IMR-90 (cell line): ENCODE measurements around the gene RNU6-1. TPM values are rescaled to one million over a fixed set of nuclear protein-coding genes. Genes with fewer than 3 reads are reported as not detected.

Source experiments
- ATAC-seq: fragments of 200-7000 bp; cut with Tn5 transposase; 2 replicates; pipeline ENCODE4 v1.9.1; 2020; ENCODE audit warnings: low read depth, mild to moderate bottlenecking, moderate library complexity
- BruUV-seq: library from RNA; stranded (reverse); fragments of 400-500 nt; replicated peaks from 2 replicates; lab custom pipeline; 2021; lab: Mats Ljungman, UMichigan
- CTCF ChIA-PET: fragments of 300-600 bp; formaldehyde crosslinking; extraction: SDS; loops from one replicate; lab custom pipeline; 2021; ENCODE audit warnings: antibody characterized with exemption; lab: Yijun Ruan, JAX
- POLR2A ChIA-PET: fragments of 300-600 bp; sonication (Branson Sonifier 250); formaldehyde crosslinking; loops from one replicate; lab custom pipeline; 2022; ENCODE audit warnings: antibody characterized with exemption; ENCODE audit not compliant: unreplicated experiment; lab: Charles Lee
- DNase-seq: peaks from one replicate; pipeline ENCODE4 v3.0.0; 2013
- H2AFZ ChIP-seq: replicated peaks from 2 replicates; pipeline ENCODE3; 2013; ENCODE audit warnings: low read length, mild to moderate bottlenecking; ENCODE audit not compliant: poor library complexity
- H2AK5ac ChIP-seq: 2 replicates; pipeline ENCODE4 v1.6.1; 2013; ENCODE audit warnings: low read depth, low read length, inconsistent platforms
- H2AK9ac ChIP-seq: replicated peaks from 2 replicates; pipeline ENCODE3; 2013; ENCODE audit warnings: mild to moderate bottlenecking, low read depth, low read length, moderate library complexity; ENCODE audit not compliant: poor library complexity
- H2BK120ac ChIP-seq: 2 replicates; pipeline ENCODE4 v1.6.1; 2013; ENCODE audit warnings: low read depth, low read length, inconsistent platforms
- H2BK15ac ChIP-seq: 3 replicates; pipeline ENCODE4 v1.6.1; 2013; ENCODE audit warnings: low read depth, low read length, inconsistent platforms
- H2BK20ac ChIP-seq: 2 replicates; pipeline ENCODE4 v1.6.1; 2013; ENCODE audit warnings: low read depth, mild to moderate bottlenecking, inconsistent platforms, low read length, moderate library complexity
- H2BK5ac ChIP-seq: 2 replicates; pipeline ENCODE4 v1.6.1; 2013; ENCODE audit warnings: mild to moderate bottlenecking, low read depth, low read length, inconsistent platforms; ENCODE audit not compliant: poor library complexity, severe bottlenecking
- H3K14ac ChIP-seq: replicated peaks from 2 replicates; pipeline ENCODE4 v1.6.1; 2013; ENCODE audit warnings: low read depth, low read length, inconsistent platforms
- H3K18ac ChIP-seq: 2 replicates; pipeline ENCODE4 v1.6.1; 2013; ENCODE audit warnings: low read depth, low read length, control low read depth
- H3K23ac ChIP-seq: 2 replicates; pipeline ENCODE4 v1.6.1; 2013; ENCODE audit warnings: low read depth, low read length, inconsistent platforms
- H3K27ac ChIP-seq: 2 replicates; pipeline ENCODE4 v1.5.1; 2013; ENCODE audit warnings: mild to moderate bottlenecking, control low read depth, low read length; ENCODE audit not compliant: insufficient read depth
- H3K27me3 ChIP-seq: 2 replicates; pipeline ENCODE4 v1.6.1; 2013; ENCODE audit warnings: low read length; ENCODE audit not compliant: control insufficient read depth, insufficient read depth
- H3K36me3 ChIP-seq: 2 replicates; pipeline ENCODE4 v1.6.1; 2013; ENCODE audit warnings: low read length, mixed read lengths; ENCODE audit not compliant: control insufficient read depth, insufficient read depth
- H3K4ac ChIP-seq: 2 replicates; pipeline ENCODE4 v1.6.1; 2013; ENCODE audit warnings: low read depth, low read length, inconsistent platforms
- H3K4me1 ChIP-seq: 2 replicates; pipeline ENCODE4 v1.6.1; 2013; ENCODE audit warnings: low read length, mixed read lengths; ENCODE audit not compliant: control insufficient read depth, insufficient read depth
- H3K4me2 ChIP-seq: 2 replicates; pipeline ENCODE4 v1.6.1; 2013; ENCODE audit warnings: low read depth, mild to moderate bottlenecking, control low read depth, low read length, moderate library complexity
- H3K4me3 ChIP-seq: 2 replicates; pipeline ENCODE4 v1.5.1; 2013; ENCODE audit warnings: low read depth, mild to moderate bottlenecking, control low read depth, low read length, moderate library complexity; ENCODE audit not compliant: insufficient read depth
- H3K56ac ChIP-seq: 2 replicates; pipeline ENCODE4 v1.6.1; 2013; ENCODE audit warnings: low read length, inconsistent platforms; ENCODE audit not compliant: insufficient read depth; ENCODE audit errors: extremely low read depth
- H3K79me1 ChIP-seq, 2 experiments: 2 replicates each; pipeline ENCODE4 v1.6.1; 2013; ENCODE audit warnings: low read length in 2 of 2, inconsistent platforms in 1 of 2, low read depth in 1 of 2
- H3K9ac ChIP-seq: 2 replicates; pipeline ENCODE4 v1.6.1; 2013; ENCODE audit warnings: low read depth, low read length, control low read depth
- H3K9me1 ChIP-seq: 2 replicates; pipeline ENCODE4 v1.6.1; 2013; ENCODE audit warnings: low read length, inconsistent platforms; ENCODE audit not compliant: insufficient read depth
- H3K9me3 ChIP-seq: 2 replicates; pipeline ENCODE4 v1.6.1; 2013; ENCODE audit warnings: low read length; ENCODE audit not compliant: control insufficient read depth, insufficient read depth
- H4K20me1 ChIP-seq: 2 replicates; pipeline ENCODE4 v1.6.1; 2013; ENCODE audit warnings: low read length, inconsistent platforms; ENCODE audit not compliant: insufficient read depth
- H4K5ac ChIP-seq: 2 replicates; pipeline ENCODE4 v1.6.1; 2013; ENCODE audit warnings: mild to moderate bottlenecking, low read depth, low read length, control low read depth
- H4K8ac ChIP-seq, 2 experiments: 2 replicates each; pipeline ENCODE4 v1.6.1; 2013; ENCODE audit warnings: low read depth in 2 of 2, low read length in 2 of 2, control low read depth in 1 of 2, inconsistent platforms in 1 of 2
- H4K91ac ChIP-seq: 2 replicates; pipeline ENCODE4 v1.6.1; 2013; ENCODE audit warnings: low read depth, low read length, inconsistent platforms; ENCODE audit not compliant: insufficient read depth
- BHLHE40 ChIP-seq: fragments of 150-350 bp; IDR thresholded peaks from 2 replicates; pipeline ENCODE4 v1.6.1; 2016; ENCODE audit warnings: mild to moderate bottlenecking, low read depth, low read length
- CEBPB ChIP-seq: IDR thresholded peaks from 2 replicates; pipeline ENCODE4 v1.6.1; 2012; ENCODE audit warnings: low read depth, low read length, improper control_type of control experiment
- CTCF ChIP-seq: conservative IDR thresholded peaks from 2 replicates; pipeline ENCODE4 v1.5.1; 2012; ENCODE audit warnings: mild to moderate bottlenecking, low read depth, low read length, improper control_type of control experiment
- FOS ChIP-seq: fragments of 150-350 bp; IDR thresholded peaks from 2 replicates; pipeline ENCODE4 v1.6.1; 2016; ENCODE audit warnings: low read depth, low read length
- MAFK ChIP-seq: IDR thresholded peaks from 2 replicates; pipeline ENCODE4 v1.6.1; 2012; ENCODE audit warnings: low read depth, low read length, improper control_type of control experiment
- MAZ ChIP-seq: IDR thresholded peaks from 2 replicates; pipeline ENCODE4 v1.6.1; 2012; ENCODE audit warnings: low read depth, mild to moderate bottlenecking, low read length, improper control_type of control experiment, moderate library complexity, borderline replicate concordance
- NFE2L2 ChIP-seq: fragments of 150-350 bp; IDR thresholded peaks from 2 replicates; pipeline ENCODE4 v1.6.1; 2016; ENCODE audit warnings: low read depth, mild to moderate bottlenecking, low read length
- POLR2A ChIP-seq: IDR thresholded peaks from 2 replicates; pipeline ENCODE4 v1.6.1; 2012; ENCODE audit warnings: mild to moderate bottlenecking, low read depth, low read length
- RAD21 ChIP-seq: IDR thresholded peaks from 2 replicates; pipeline ENCODE4 v1.6.1; 2012; ENCODE audit warnings: low read length, improper control_type of control experiment
- RCOR1 ChIP-seq: IDR thresholded peaks from 2 replicates; pipeline ENCODE4 v1.6.1; 2012; ENCODE audit warnings: mild to moderate bottlenecking, low read length, improper control_type of control experiment; ENCODE audit not compliant: insufficient replicate concordance
- SMC3 ChIP-seq: fragments of 150-350 bp; IDR thresholded peaks from 2 replicates; pipeline ENCODE4 v1.6.1; 2016; ENCODE audit warnings: low read depth, mild to moderate bottlenecking, antibody characterized with exemption, low read length, moderate library complexity
- WGBS, 2 experiments: methylation state at CpG; one replicate each; pipeline versions ENCODE4 v1.1.5 to v1.1.7; 2013; ENCODE audit warnings: missing lambda C conversion rate in 2 of 2; ENCODE audit not compliant: insufficient read length in 1 of 2; ENCODE audit errors: extremely low coverage in 2 of 2; 5-methylcytosine and 5-hydroxymethylcytosine counted together
- dilution Hi-C: fragments of 300-500 bp; cut with HindIII; formaldehyde crosslinking; loops from one replicate; pipeline ENCODE4 v1.14.3; 2018; ENCODE audit warnings: low sequenced_read_pairs; ENCODE audit not compliant: unreplicated experiment
- in situ Hi-C: fragments of 300-500 bp; cut with MboI; formaldehyde crosslinking; loops from 3 replicates; pipeline ENCODE4 v1.14.3; 2019; ENCODE audit warnings: low sequenced_read_pairs, inconsistent platforms, mixed read lengths
- intact Hi-C: fragments of 100-400 bp; cut with micrococcal nuclease; formaldehyde crosslinking; loops from 2 replicates; pipeline ENCODE4 v1.10.0; 2022
- polyA plus RNA-seq, 3 experiments: library from polyadenylated mRNA; depleted of rRNA; stranded (reverse); fragments of >200 nt; gene quantifications; 2 replicates each; pipeline ENCODE4 v1.2.3, GENCODE V29; 2012; ENCODE audit warnings: low replicate concordance in 1 of 3
- total RNA-seq: library from RNA; depleted of rRNA; stranded (reverse); fragments of >200 nt; gene quantifications from 2 replicates; pipeline ENCODE4 v1.2.3, GENCODE V29; 2012

RNU6-1 gene
- total and polyA plus RNA-seq, 2 of the 4 experiments (the other 2 are of a cell fraction), result not detected

- Histone ChIP-seq H2BK20ac (no peak overlapping the region), H3K36me3 (no peaks in the 10 kb centered on the region), H3K9me1 (no peaks in the 10 kb centered on the region), H3K4me2 (no peak overlapping the region), H4K5ac (no peak overlapping the region), H2BK120ac (no peak overlapping the region), H4K20me1 (no peaks in the 10 kb centered on the region), H2AFZ (no peak overlapping the region), H3K9me3 (peaks cover 3% of the 10 kb centered on the region; the same call in 1 of the 2 replicates), H3K56ac (no peak overlapping the region), H2AK5ac (no peak overlapping the region), H3K23ac (no peak overlapping the region), H3K27me3 (peaks cover 29% of the 10 kb centered on the region), H3K4me3 (no peak overlapping the region), H2AK9ac (no peak overlapping the region), H3K18ac (no peak overlapping the region), H4K8ac (no peak overlapping the region), H3K4me1 (no peaks in the 10 kb centered on the region), H3K9ac (no peak overlapping the region), H3K27ac (no peak overlapping the region), H4K91ac (no peak overlapping the region), H3K14ac (no peak overlapping the region), H3K4ac (no peak overlapping the region), H3K79me1 (no peaks in the 10 kb centered on the region; a peak in 1 of 4 replicates), H2BK15ac (no peak overlapping the region), H2BK5ac (no peak overlapping the region)
- TF ChIP-seq POLR2A (no peak), MAZ (no peak), RCOR1 (no peak), SMC3 (no peak), BHLHE40 (no peak), MAFK (no peak), FOS (no peak), NFE2L2 (no peak), RAD21 (no peak), CEBPB (no peak), CTCF (no peak)
- ChIA-PET POLR2A (no interaction called here), CTCF (no interaction called here)
- dilution Hi-C loops, result no loop called here
- no peak for ATAC-seq
- no peak for DNase-seq
- BruUV-seq, result no TSS peak
- in situ Hi-C loops, result no loop called here
- no CpG with 5 or more reads among the region's 3 CpGs for WGBS, 2 experiments
- intact Hi-C loops, result no loop called here
Observed at GRCh38 chr15:67813104-67813634, 26.7 kb downstream of the RNU6-1 start.
